H1 (cell line): ENCODE results near the gene CTU1. TPM values are rescaled to one million over a fixed set of nuclear protein-coding genes. Genes with fewer than 3 reads are reported as not detected.

Source experiments
- CTCF ChIA-PET: fragments of 300-600 bp; sonication (Branson Sonifier 250); formaldehyde crosslinking; loops from one replicate; lab custom pipeline; 2021; ENCODE audit not compliant: partially characterized antibody; lab: Charles Lee
- POLR2A ChIA-PET: fragments of 300-600 bp; sonication (Branson Sonifier 250); formaldehyde crosslinking; loops from one replicate; lab custom pipeline; 2021; ENCODE audit warnings: inconsistent platforms; ENCODE audit not compliant: partially characterized antibody; lab: Charles Lee
- DNase-seq, 2 experiments: peaks; one replicate each; pipeline versions ENCODE4 v3.0.0 to v3.0.0-alpha.2; 2010 to 2022; ENCODE audit warnings: low spot score in 2 of 2, low read depth in 1 of 2, mixed read lengths in 1 of 2
- FAIRE-seq: peaks from 2 replicates; lab custom pipeline; 2011; peaks lifted over from hg19 to GRCh38; lab: Jason Lieb, UNC
- H2AFZ ChIP-seq: 2 replicates; pipeline ENCODE4 v1.8.1; 2012; ENCODE audit warnings: low read length, inconsistent platforms
- H2AK5ac ChIP-seq: 2 replicates; pipeline ENCODE4 v1.6.1; 2013; ENCODE audit warnings: low read depth, low read length
- H2BK120ac ChIP-seq: replicated peaks from 2 replicates; pipeline ENCODE3; 2013; ENCODE audit warnings: low read depth, low read length, inconsistent platforms
- H2BK12ac ChIP-seq: 2 replicates; pipeline ENCODE4 v1.6.1; 2013; ENCODE audit warnings: low read depth, low read length
- H2BK15ac ChIP-seq: 2 replicates; pipeline ENCODE4 v1.6.1; 2013; ENCODE audit warnings: low read length
- H2BK20ac ChIP-seq: 2 replicates; pipeline ENCODE4 v1.6.1; 2013; ENCODE audit warnings: low read length
- H2BK5ac ChIP-seq: 2 replicates; pipeline ENCODE4 v1.6.1; 2013; ENCODE audit warnings: low read depth, low read length
- H3K14ac ChIP-seq: 2 replicates; pipeline ENCODE4 v1.6.1; 2013; ENCODE audit warnings: inconsistent platforms; ENCODE audit not compliant: insufficient read length
- H3K18ac ChIP-seq: 2 replicates; pipeline ENCODE4 v1.6.1; 2013; ENCODE audit warnings: low read length; ENCODE audit errors: extremely low read depth
- H3K23ac ChIP-seq: 2 replicates; pipeline ENCODE4 v1.6.1; 2013; ENCODE audit warnings: inconsistent platforms; ENCODE audit not compliant: insufficient read length
- H3K23me2 ChIP-seq: 2 replicates; pipeline ENCODE4 v1.6.1; 2013; ENCODE audit warnings: low read depth, low read length
- H3K27ac ChIP-seq: 2 replicates; pipeline ENCODE4 v1.6.1; 2011; ENCODE audit warnings: low read depth, low read length, inconsistent platforms
- H3K27me3 ChIP-seq, 4 experiments: replicated peaks in 1 of 4; 1 replicate in 1 of 4; 2 replicates in 3 of 4; pipeline versions ENCODE4 v1.6.1 to v1.8.1; 2011 to 2013; ENCODE audit warnings: low read length in 3 of 4, mild to moderate bottlenecking in 3 of 4, inconsistent platforms in 2 of 4, mixed read lengths in 2 of 4, moderate library complexity in 1 of 4; ENCODE audit not compliant: control insufficient read depth in 3 of 4, insufficient read depth in 3 of 4; ENCODE audit errors: extremely low read depth in 1 of 4
- H3K36me3 ChIP-seq, 4 experiments: 2 replicates each; pipeline versions ENCODE4 v1.6.1 to v1.8.1; 2011 to 2013; ENCODE audit warnings: mild to moderate bottlenecking in 4 of 4, low read length in 3 of 4, moderate library complexity in 2 of 4, control low read depth in 1 of 4, inconsistent platforms in 1 of 4; ENCODE audit not compliant: insufficient read depth in 4 of 4, control insufficient read depth in 2 of 4
- H3K4ac ChIP-seq: replicated peaks from 2 replicates; pipeline ENCODE3; 2013; ENCODE audit warnings: low read length, low read depth, mixed read lengths, inconsistent platforms; ENCODE audit not compliant: insufficient read length
- H3K4me1 ChIP-seq, 4 experiments: replicated peaks in 1 of 4; 1 replicate in 1 of 4; 2 replicates in 3 of 4; pipeline versions ENCODE4 v1.6.1 to v1.8.1; 2011 to 2013; ENCODE audit warnings: low read length in 3 of 4, inconsistent platforms in 2 of 4, mixed read lengths in 1 of 4; ENCODE audit not compliant: insufficient read depth in 4 of 4, control insufficient read depth in 3 of 4
- H3K4me2 ChIP-seq, 2 experiments: 2 replicates each; pipeline versions ENCODE4 v1.6.1 to v1.8.1; 2011 to 2013; ENCODE audit warnings: low read depth in 2 of 2, low read length in 2 of 2, control low read depth in 1 of 2, inconsistent platforms in 1 of 2, mild to moderate bottlenecking in 1 of 2; ENCODE audit not compliant: insufficient read depth in 1 of 2
- H3K4me3 ChIP-seq, 4 experiments: fragments of 200-600, 300-600 bp in 1 of 4; sonication (generic), shearing (Covaris generic), sonication (Bioruptor Twin) in 1 of 4; 2 replicates each; pipeline versions ENCODE4 v1.5.1 to v1.8.1; 2011 to 2016; ENCODE audit warnings: low read length in 4 of 4, low read depth in 3 of 4, control low read depth in 2 of 4, inconsistent platforms in 2 of 4, mild to moderate bottlenecking in 2 of 4, mixed read lengths in 1 of 4, moderate library complexity in 1 of 4; ENCODE audit not compliant: insufficient read depth in 2 of 4; ENCODE audit errors: extremely low read depth in 1 of 4
- H3K56ac ChIP-seq: replicated peaks from 2 replicates; pipeline ENCODE3; 2013; ENCODE audit warnings: low read depth, mild to moderate bottlenecking, mixed read lengths, low read length, inconsistent platforms; ENCODE audit not compliant: insufficient read length
- H3K79me1 ChIP-seq: 2 replicates; pipeline ENCODE4 v1.6.1; 2013; ENCODE audit warnings: low read depth, low read length, control low read depth
- H3K79me2 ChIP-seq, 2 experiments: 2 replicates each; pipeline versions ENCODE4 v1.6.1 to v1.8.1; 2012 to 2013; ENCODE audit warnings: low read length in 2 of 2, mild to moderate bottlenecking in 2 of 2, inconsistent platforms in 1 of 2; ENCODE audit not compliant: insufficient read depth in 2 of 2, control insufficient read depth in 1 of 2
- H3K9ac ChIP-seq, 4 experiments: replicated peaks in 1 of 4; 1 replicate in 1 of 4; 2 replicates in 3 of 4; pipeline versions ENCODE4 v1.6.1 to v1.8.1; 2011 to 2013; ENCODE audit warnings: low read depth in 3 of 4, low read length in 3 of 4, control low read depth in 2 of 4, mild to moderate bottlenecking in 2 of 4, moderate library complexity in 2 of 4, inconsistent platforms in 1 of 4; ENCODE audit errors: extremely low read depth in 1 of 4
- H3K9me3 ChIP-seq, 2 experiments: 2 replicates each; pipeline versions ENCODE4 v1.6.1 to v1.8.1; 2012 to 2013; ENCODE audit warnings: mild to moderate bottlenecking in 2 of 2, moderate library complexity in 2 of 2, control low read depth in 1 of 2, inconsistent platforms in 1 of 2, low read depth in 1 of 2, low read length in 1 of 2, mixed read lengths in 1 of 2; ENCODE audit not compliant: insufficient read depth in 2 of 2
- H4K20me1 ChIP-seq, 2 experiments: replicated peaks in 1 of 2; 2 replicates each; pipeline versions ENCODE3 to v1.8.1; 2011 to 2013; ENCODE audit warnings: inconsistent platforms in 2 of 2, low read length in 2 of 2, mild to moderate bottlenecking in 1 of 2; ENCODE audit not compliant: insufficient read depth in 2 of 2, control insufficient read depth in 1 of 2
- H4K5ac ChIP-seq: 2 replicates; pipeline ENCODE4 v1.6.1; 2013; ENCODE audit warnings: low read length, low read depth, mixed read lengths, inconsistent platforms; ENCODE audit not compliant: insufficient read length
- H4K8ac ChIP-seq: 2 replicates; pipeline ENCODE4 v1.8.0; 2013; ENCODE audit warnings: mild to moderate bottlenecking, moderate library complexity, low read length, inconsistent platforms; ENCODE audit not compliant: insufficient read depth; ENCODE audit errors: extremely low read depth
- H4K91ac ChIP-seq: replicated peaks from 2 replicates; pipeline ENCODE3; 2013; ENCODE audit warnings: low read length, mixed read lengths, inconsistent platforms; ENCODE audit not compliant: insufficient read length
- POU5F1 ChIP-seq: IDR thresholded peaks from 2 replicates; pipeline ENCODE4 v1.6.1; 2011; ENCODE audit warnings: low read depth, mild to moderate bottlenecking, low read length, moderate library complexity
- TEAD4 ChIP-seq: IDR thresholded peaks from 2 replicates; pipeline ENCODE4 v1.6.1; 2012; ENCODE audit warnings: low read depth, low read length, inconsistent platforms, mixed read lengths
- WGBS, 2 experiments: shearing (Covaris generic) in 1 of 2; methylation state at CpG; one replicate each; pipeline versions ENCODE4 v1.1.6 to v1.1.7; 2013 to 2015; ENCODE audit warnings: low lambda C conversion rate in 2 of 2, mixed read lengths in 2 of 2, inconsistent platforms in 1 of 2, low coverage in 1 of 2, missing lambda C conversion rate in 1 of 2; ENCODE audit not compliant: insufficient replicate concordance in 2 of 2, insufficient coverage in 1 of 2, insufficient read length in 1 of 2; ENCODE audit errors: extremely low coverage in 1 of 2, missing lambda C conversion rate in 1 of 2; 5-methylcytosine and 5-hydroxymethylcytosine counted together
- polyA plus RNA-seq, 7 experiments: library from polyadenylated mRNA; depleted of rRNA in 3 of 7; stranded (reverse) in 5 of 7; unstranded in 2 of 7; fragments of >200 nt in 5 of 7; fragments of 200-250 nt in 2 of 7; gene quantifications; 1 replicate in 5 of 7; 2 replicates in 1 of 7; 4 replicates in 1 of 7; pipeline versions ENCODE4 v1.2.1 to v1.2.3, GENCODE V29; 2011 to 2013; ENCODE audit warnings: missing spikeins in 2 of 7, mixed read lengths in 2 of 7
- total RNA-seq: library from RNA; stranded (reverse); fragmentation: NEBNext Ultra II Directional; extraction: Animal tissue kit (Norgen Biotek cat#: 25700); gene quantifications from 2 replicates; pipeline ENCODE4 v1.2.1, GENCODE V29; 2021

Gene CTU1
- total and polyA plus RNA-seq, 2 of the 8 experiments (the other 6 are each of a cell fraction or from before 2014, with no cell fraction given): 4.6 to 7.2 TPM

- Histone ChIP-seq H2BK5ac (no peak overlapping the region), H3K4me2 (no peak overlapping the region), H4K91ac (no peak overlapping the region), H3K4me3 (no peak overlapping the region), H2AFZ (no peak overlapping the region), H2BK15ac (no peak overlapping the region), H2AK5ac (no peak overlapping the region), H3K4me1 (no peaks in the 10 kb centered on the region), H3K79me1 (no peaks in the 10 kb centered on the region)
- 84% methylated on average over 6 of the region's 6 CpGs; no CpG with 5 or more reads in 1 of the 2 experiments for WGBS, 2 experiments
- no peak for FAIRE-seq
- TF ChIP-seq POU5F1 (no peak), TEAD4 (no peak)
- TF ChIP-seq, all 59 proteins: peak for 0
- no peak overlapping the region for H3K18ac ChIP-seq
- H3K4ac ChIP-seq: no peak overlapping the region
- no peak overlapping the region for H4K8ac ChIP-seq
- H3K9ac ChIP-seq: no peak overlapping the region
- H3K27me3 ChIP-seq: peaks cover 0 to 13% (median 0%) of the 10 kb centered on the region in 4 experiments; a peak in 4 of 7 replicates
- no peaks in the 10 kb centered on the region for H3K9me3 ChIP-seq
- H3K79me2 ChIP-seq: no peaks in the 10 kb centered on the region
- POLR2A ChIA-PET: no interaction called here
- no peak overlapping the region for H3K56ac ChIP-seq
- H3K23me2 ChIP-seq: no peaks in the 10 kb centered on the region; the same call in 1 of the 2 replicates
- H3K27ac ChIP-seq: no peak overlapping the region
- DNase-seq: no peak
- H2BK12ac ChIP-seq: no peak overlapping the region
- H2BK120ac ChIP-seq: no peak overlapping the region
- H4K5ac ChIP-seq: no peak overlapping the region
- no peak overlapping the region for H3K23ac ChIP-seq
- H2BK20ac ChIP-seq: no peak overlapping the region
- H4K20me1 ChIP-seq: no peaks in the 10 kb centered on the region
- no peak overlapping the region for H3K14ac ChIP-seq
- H3K36me3 ChIP-seq: no peaks in the 10 kb centered on the region
- CTCF ChIA-PET: interaction anchor here (1.4 to 2.4 kb wide), 3 partner anchors 13 to 44 kb away, joined by 3 to 6 read pairs (median 4); no protein-coding TSS in a partner anchor
Observed at GRCh38 chr19:51114087-51114729, 6.0 kb upstream of the CTU1 start.
